HL-60/S4 treated with retinoic acid at 250 ng/mL for 4 days and 3 days (cell line): ENCODE measurements around the gene DHX36.

ENCODE experiments used
- in situ Hi-C: fragments of 300-500 bp; cut with MboI; formaldehyde crosslinking; loops from 2 replicates; pipeline ENCODE4 v1.7.0; 2022; ENCODE audit warnings: low sequenced_read_pairs

DHX36 gene

DNA sequence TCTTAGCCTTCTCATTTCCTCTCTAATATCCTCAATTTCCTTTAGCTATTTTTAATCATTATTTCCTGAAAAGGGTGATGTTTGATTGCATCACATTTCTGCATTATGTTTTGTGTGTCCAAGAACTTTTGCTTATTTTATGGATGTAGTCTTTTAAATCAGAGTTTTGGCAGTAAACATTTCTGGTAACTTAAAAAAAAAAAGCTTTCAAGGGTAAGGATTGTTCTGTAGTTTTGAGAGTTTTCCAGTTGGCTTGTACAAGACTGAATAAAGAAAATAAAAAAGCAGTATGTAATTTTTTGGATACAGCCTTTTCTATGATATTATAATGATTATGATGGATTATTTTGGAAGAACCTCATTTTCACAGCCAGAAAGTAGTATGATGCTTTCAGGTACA is 99.4 kb downstream of the DHX36 start:
- in situ Hi-C loops: no loop called here

DNA sequence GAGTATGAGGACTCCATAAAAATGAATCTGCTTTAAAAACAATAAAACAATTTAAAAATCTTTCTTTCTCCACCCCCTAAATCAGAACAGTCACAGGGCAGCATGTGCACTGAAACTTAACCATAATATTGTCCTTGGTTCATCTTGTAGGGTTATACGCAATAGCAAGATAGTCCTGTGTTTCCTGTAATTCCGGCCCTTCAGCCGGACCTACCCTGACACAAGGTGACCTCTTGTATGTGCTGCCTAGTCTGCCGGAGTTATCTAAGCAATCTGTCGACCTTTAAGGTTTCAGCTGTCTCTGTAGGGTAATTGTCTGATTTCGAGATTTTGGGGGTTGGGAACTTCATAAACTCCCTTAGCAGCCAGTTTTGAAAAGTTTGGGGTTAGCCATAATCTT is 99.9 kb downstream of the DHX36 start:
- in situ Hi-C loops: no loop called here

DNA sequence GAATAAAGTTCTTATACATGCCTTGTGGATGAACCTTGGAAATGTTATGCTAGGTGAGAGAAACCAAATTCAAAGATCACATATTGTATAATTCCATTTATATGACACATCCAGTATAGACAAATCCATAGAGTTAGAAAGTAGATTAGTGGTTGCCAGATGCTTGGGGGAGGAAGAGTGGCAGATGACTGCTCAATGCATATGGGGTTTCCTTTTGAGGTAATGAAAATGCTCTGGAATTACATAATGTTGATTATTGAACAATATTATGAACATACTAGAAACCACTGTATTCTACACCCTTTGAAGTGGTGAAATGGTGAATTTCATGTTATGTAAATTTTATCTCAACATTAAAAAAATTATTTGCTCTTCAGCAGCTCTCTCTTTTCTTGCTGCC is 100.8 kb downstream of the DHX36 start:
- in situ Hi-C loops: no loop called here
